H9 (cell line): ENCODE results near the gene CDC6. TPM values are rescaled to one million over a fixed set of nuclear protein-coding genes. Genes with fewer than 3 reads are reported as not detected.
A peak's percentile ranks its signal among the peaks of the same experiment; 100 is the strongest.

Experiments
- DNase-seq: peaks from one replicate; pipeline ENCODE4 v3.0.0-alpha.2; 2017
- H2AFZ ChIP-seq: one replicate; pipeline ENCODE4 v1.6.1; 2013; ENCODE audit warnings: mild to moderate bottlenecking, low read length, control low read depth, moderate library complexity
- H2AK5ac ChIP-seq: 2 replicates; pipeline ENCODE4 v1.6.1; 2013; ENCODE audit warnings: low read length, control low read depth, mixed read lengths; ENCODE audit not compliant: insufficient read length
- H2BK120ac ChIP-seq: one replicate; pipeline ENCODE4 v1.6.1; 2013; ENCODE audit warnings: low read depth, mild to moderate bottlenecking, low read length, control low read depth, inconsistent platforms; ENCODE audit not compliant: poor library complexity, severe bottlenecking
- H2BK12ac ChIP-seq: 2 replicates; pipeline ENCODE4 v1.6.1; 2013; ENCODE audit warnings: low read length, control low read depth, mixed read lengths, low read depth; ENCODE audit not compliant: insufficient read length
- H2BK15ac ChIP-seq: 2 replicates; pipeline ENCODE4 v1.6.1; 2013; ENCODE audit warnings: low read depth, low read length, control low read depth
- H2BK20ac ChIP-seq: one replicate; pipeline ENCODE4 v1.6.1; 2013; ENCODE audit warnings: low read depth, mild to moderate bottlenecking, low read length, control low read depth, inconsistent platforms; ENCODE audit not compliant: poor library complexity, severe bottlenecking
- H2BK5ac ChIP-seq: 2 replicates; pipeline ENCODE4 v1.6.1; 2013; ENCODE audit warnings: low read length, control low read depth, mixed read lengths; ENCODE audit not compliant: insufficient read length
- H3K14ac ChIP-seq: 2 replicates; pipeline ENCODE4 v1.6.1; 2013; ENCODE audit warnings: low read length, control low read depth; ENCODE audit not compliant: insufficient read depth
- H3K18ac ChIP-seq: 2 replicates; pipeline ENCODE4 v1.6.1; 2013; ENCODE audit warnings: low read depth, mild to moderate bottlenecking, mixed read lengths, low read length, control low read depth; ENCODE audit not compliant: insufficient read length
- H3K23ac ChIP-seq: 2 replicates; pipeline ENCODE4 v1.6.1; 2013; ENCODE audit warnings: low read length, control low read depth, mixed read lengths, low read depth; ENCODE audit not compliant: insufficient read length
- H3K23me2 ChIP-seq: 2 replicates; pipeline ENCODE4 v1.6.1; 2013; ENCODE audit warnings: low read depth, mild to moderate bottlenecking, mixed read lengths, low read length, control low read depth; ENCODE audit not compliant: insufficient read length, poor library complexity, severe bottlenecking
- H3K27ac ChIP-seq: 2 replicates; pipeline ENCODE4 v1.5.1; 2013; ENCODE audit warnings: low read length, control low read depth, mixed read lengths, low read depth; ENCODE audit not compliant: insufficient read length
- H3K27me3 ChIP-seq: 2 replicates; pipeline ENCODE4 v1.6.1; 2013; ENCODE audit warnings: low read length, control low read depth, inconsistent platforms; ENCODE audit not compliant: insufficient read depth
- H3K4ac ChIP-seq: 2 replicates; pipeline ENCODE4 v1.6.1; 2013; ENCODE audit warnings: low read depth, mild to moderate bottlenecking, control low read depth, inconsistent platforms, low read length, moderate library complexity
- H3K4me1 ChIP-seq: 2 replicates; pipeline ENCODE4 v1.6.1; 2013; ENCODE audit warnings: low read length, control low read depth, inconsistent platforms; ENCODE audit not compliant: insufficient read depth
- H3K4me2 ChIP-seq: 2 replicates; pipeline ENCODE4 v1.6.1; 2013; ENCODE audit warnings: low read length, control low read depth, mixed read lengths; ENCODE audit not compliant: insufficient read length, insufficient read depth
- H3K56ac ChIP-seq: 2 replicates; pipeline ENCODE4 v1.6.1; 2013; ENCODE audit warnings: low read depth, mild to moderate bottlenecking, mixed read lengths, low read length, control low read depth; ENCODE audit not compliant: insufficient read length
- H3K79me1 ChIP-seq: 2 replicates; pipeline ENCODE4 v1.6.1; 2013; ENCODE audit warnings: low read depth, mild to moderate bottlenecking, moderate library complexity, low read length, control low read depth, inconsistent platforms; ENCODE audit not compliant: insufficient read depth, poor library complexity, severe bottlenecking
- H3K79me2 ChIP-seq: 2 replicates; pipeline ENCODE4 v1.6.1; 2013; ENCODE audit warnings: low read length, control low read depth, inconsistent platforms; ENCODE audit not compliant: insufficient read depth
- H3K9ac ChIP-seq: 2 replicates; pipeline ENCODE4 v1.6.1; 2013; ENCODE audit warnings: low read length, control low read depth, mixed read lengths; ENCODE audit not compliant: insufficient read length; ENCODE audit errors: extremely low read depth
- H3K9me3 ChIP-seq: one replicate; pipeline ENCODE4 v1.6.1; 2013; ENCODE audit warnings: low read depth, low read length, inconsistent platforms; ENCODE audit not compliant: control insufficient read depth
- H3T11ph ChIP-seq: one replicate; pipeline ENCODE4 v1.6.1; 2013; ENCODE audit warnings: mild to moderate bottlenecking, low read length, control low read depth, inconsistent platforms
- H4K20me1 ChIP-seq: one replicate; pipeline ENCODE4 v1.6.1; 2013; ENCODE audit not compliant: control insufficient read depth, insufficient read length, insufficient read depth
- H4K5ac ChIP-seq: 2 replicates; pipeline ENCODE4 v1.6.1; 2013; ENCODE audit warnings: low read depth, mild to moderate bottlenecking, mixed read lengths, low read length, control low read depth; ENCODE audit not compliant: insufficient read length
- H4K8ac ChIP-seq: replicated peaks from 2 replicates; pipeline ENCODE4 v1.6.1; 2013; ENCODE audit warnings: low read length, control low read depth, mixed read lengths, low read depth; ENCODE audit not compliant: insufficient read length
- H4K91ac ChIP-seq: 2 replicates; pipeline ENCODE4 v1.6.1; 2013; ENCODE audit warnings: low read depth, mild to moderate bottlenecking, moderate library complexity, mixed read lengths, low read length, control low read depth; ENCODE audit not compliant: insufficient read length
- H3K27ac Mint-ChIP-seq, 3 experiments: 2 replicates in 2 of 3; 3 replicates in 1 of 3; pipeline ENCODE4 v1.8.0; 2020 to 2021; ENCODE audit warnings: mixed read lengths in 3 of 3, mild to moderate bottlenecking in 1 of 3, moderate library complexity in 1 of 3
- H3K27me3 Mint-ChIP-seq: 2 replicates; pipeline ENCODE4 v1.8.0; 2021; ENCODE audit warnings: low read depth, mild to moderate bottlenecking, moderate library complexity, mixed read lengths
- H3K36me3 Mint-ChIP-seq, 3 experiments: 2 replicates in 2 of 3; 3 replicates in 1 of 3; pipeline ENCODE4 v1.8.0; 2020 to 2021; ENCODE audit warnings: low read depth in 3 of 3, mixed read lengths in 3 of 3; ENCODE audit not compliant: insufficient read depth in 1 of 3
- H3K4me1 Mint-ChIP-seq, 2 experiments: 2 replicates each; pipeline ENCODE4 v1.8.0; 2020; ENCODE audit warnings: mixed read lengths in 2 of 2
- H3K4me3 Mint-ChIP-seq, 2 experiments: 2 replicates in 1 of 2; 3 replicates in 1 of 2; pipeline ENCODE4 v1.8.0; 2020 to 2021; ENCODE audit warnings: mild to moderate bottlenecking in 2 of 2, mixed read lengths in 2 of 2, moderate library complexity in 1 of 2
- H3K9me3 Mint-ChIP-seq, 2 experiments: 2 replicates in 1 of 2; 3 replicates in 1 of 2; pipeline ENCODE4 v1.8.0; 2020; ENCODE audit warnings: mild to moderate bottlenecking in 2 of 2, mixed read lengths in 2 of 2, moderate library complexity in 1 of 2
- WGBS: extraction: QIAGEN DNeasy Blood & Tissue Kit; methylation state at CpG from one replicate; pipeline ENCODE4 v1.1.7; 2013; ENCODE audit warnings: missing lambda C conversion rate, low lambda C conversion rate, mixed read lengths; ENCODE audit not compliant: insufficient read length; ENCODE audit errors: extremely low coverage; 5-methylcytosine and 5-hydroxymethylcytosine counted together
- total RNA-seq: library from RNA; stranded (reverse); gene quantifications from 2 replicates; pipeline ENCODE4 v1.2.1, GENCODE V29; 2021
- TF ChIP-seq, protein P1 (sequence below): fragments of 200-600 bp; sonication (generic); conservative IDR thresholded peaks from 3 replicates; pipeline ENCODE4 v1.8.0; 2021; ENCODE audit warnings: antibody characterized with exemption, mild to moderate bottlenecking

The CDC6 gene
- total RNA-seq, 1 experiment from 2014 or later = 131 TPM

GRCh38 chr17:40297511-40297910, 9.8 kb downstream of the CDC6 start:
- no peak overlapping the region for H3K23ac ChIP-seq
- no CpG with 5 or more reads among the region's 2 CpGs for WGBS
- no peak overlapping the region for H4K5ac ChIP-seq
- H2BK120ac ChIP-seq = no peak overlapping the region
- H2BK20ac ChIP-seq = no peak overlapping the region
- no peak overlapping the region for H2BK15ac ChIP-seq
- H3K9me3 ChIP-seq = no peaks in the 10 kb centered on the region
- no peaks in the 10 kb centered on the region for H3K23me2 ChIP-seq
- no peak overlapping the region for H3K4me3 Mint-ChIP-seq
- H3K27me3 ChIP-seq = no peaks in the 10 kb centered on the region
- H3K4me2 ChIP-seq = no peak overlapping the region
- H3K56ac ChIP-seq = no peak overlapping the region
- no peak overlapping the region for H4K91ac ChIP-seq
- H3K27ac Mint-ChIP-seq = peak overlapping the region in 1 of 3 experiments; percentile 75; a peak in 2 of 7 replicates
- no peak overlapping the region for H3K27ac ChIP-seq
- H3K9ac ChIP-seq = no peak overlapping the region
- peaks cover 6% of the 10 kb centered on the region; the same call in 1 of the 2 replicates for H3K4me1 ChIP-seq
- H3K36me3 Mint-ChIP-seq = peaks cover 49 to 93% (median 79%) of the 10 kb centered on the region in 3 experiments
- H3K9me3 Mint-ChIP-seq = no peaks in the 10 kb centered on the region
- peaks cover 4% of the 10 kb centered on the region for H3K79me1 ChIP-seq
- H2AFZ ChIP-seq = no peak overlapping the region
- H2BK5ac ChIP-seq = no peak overlapping the region
- H3K14ac ChIP-seq = no peak overlapping the region
- H4K20me1 ChIP-seq = no peaks in the 10 kb centered on the region
- H3K4ac ChIP-seq = no peak overlapping the region
- TF ChIP-seq, protein P1, sequence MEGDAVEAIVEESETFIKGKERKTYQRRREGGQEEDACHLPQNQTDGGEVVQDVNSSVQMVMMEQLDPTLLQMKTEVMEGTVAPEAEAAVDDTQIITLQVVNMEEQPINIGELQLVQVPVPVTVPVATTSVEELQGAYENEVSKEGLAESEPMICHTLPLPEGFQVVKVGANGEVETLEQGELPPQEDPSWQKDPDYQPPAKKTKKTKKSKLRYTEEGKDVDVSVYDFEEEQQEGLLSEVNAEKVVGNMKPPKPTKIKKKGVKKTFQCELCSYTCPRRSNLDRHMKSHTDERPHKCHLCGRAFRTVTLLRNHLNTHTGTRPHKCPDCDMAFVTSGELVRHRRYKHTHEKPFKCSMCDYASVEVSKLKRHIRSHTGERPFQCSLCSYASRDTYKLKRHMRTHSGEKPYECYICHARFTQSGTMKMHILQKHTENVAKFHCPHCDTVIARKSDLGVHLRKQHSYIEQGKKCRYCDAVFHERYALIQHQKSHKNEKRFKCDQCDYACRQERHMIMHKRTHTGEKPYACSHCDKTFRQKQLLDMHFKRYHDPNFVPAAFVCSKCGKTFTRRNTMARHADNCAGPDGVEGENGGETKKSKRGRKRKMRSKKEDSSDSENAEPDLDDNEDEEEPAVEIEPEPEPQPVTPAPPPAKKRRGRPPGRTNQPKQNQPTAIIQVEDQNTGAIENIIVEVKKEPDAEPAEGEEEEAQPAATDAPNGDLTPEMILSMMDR = no peak
- no peaks in the 10 kb centered on the region for H3K27me3 Mint-ChIP-seq
- H2BK12ac ChIP-seq = no peak overlapping the region
- peaks cover 36 to 39% of the 10 kb centered on the region in 2 experiments for H3K4me1 Mint-ChIP-seq
- H3K18ac ChIP-seq = no peak overlapping the region
- H3T11ph ChIP-seq = no peak overlapping the region
- H3K79me2 ChIP-seq = no peaks in the 10 kb centered on the region
- no peak for DNase-seq
- H4K8ac ChIP-seq = no peak overlapping the region
- H2AK5ac ChIP-seq = no peak overlapping the region
